HEK293 (cell line): ENCODE results near the gene TMEM141.
A peak's percentile ranks its signal among the peaks of the same experiment; 100 is the strongest.

ENCODE experiments used
- CTCF ChIA-PET: fragments of 350-600 bp; formaldehyde crosslinking; extraction: SDS; loops from one replicate; lab custom pipeline; 2021; ENCODE audit warnings: antibody characterized with exemption; lab: Yijun Ruan, JAX
- POLR2A ChIA-PET: fragments of 300-600 bp; formaldehyde crosslinking; extraction: SDS; loops from one replicate; lab custom pipeline; 2020; ENCODE audit warnings: antibody characterized with exemption, inconsistent platforms; lab: Yijun Ruan, JAX
- H3K27ac ChIP-seq: fragments of 200-500 bp; sonication (Bioruptor generic); 2 replicates; pipeline ENCODE4 v1.5.1; 2014; ENCODE audit warnings: low read depth, low read length, control low read depth, inconsistent platforms; ENCODE audit errors: extremely low read depth
- H3K36me3 ChIP-seq, 2 experiments: fragments of 200-500 bp in 1 of 2; sonication (Bioruptor generic) in 1 of 2; 1 replicate in 1 of 2; 2 replicates in 1 of 2; pipeline ENCODE4 v1.5.1; 2014 to 2017; ENCODE audit warnings: inconsistent platforms in 2 of 2, low read length in 2 of 2; ENCODE audit not compliant: control insufficient read depth in 2 of 2, insufficient read depth in 1 of 2
- H3K4me1 ChIP-seq: fragments of 200-500 bp; sonication (Bioruptor generic); 2 replicates; pipeline ENCODE4 v1.5.1; 2014; ENCODE audit warnings: mild to moderate bottlenecking, low read length, inconsistent platforms; ENCODE audit not compliant: control insufficient read depth, insufficient read depth
- H3K4me3 ChIP-seq: 2 replicates; pipeline ENCODE4 v1.5.1; 2011; ENCODE audit warnings: low read depth, mild to moderate bottlenecking, control low read depth, low read length, moderate library complexity
- H3K9me3 ChIP-seq: fragments of 200-500 bp; sonication (Bioruptor generic); 2 replicates; pipeline ENCODE4 v1.5.1; 2014; ENCODE audit warnings: low read depth, low read length, inconsistent platforms; ENCODE audit not compliant: control insufficient read depth, insufficient read depth
- GLI2 ChIP-seq: fragments of 450-650 bp; formaldehyde crosslinking; IDR thresholded peaks from 2 replicates; pipeline ENCODE4; 2017; ENCODE audit warnings: missing biosample characterization, missing genetic modification characterization, low read depth, borderline replicate concordance
- GLIS2 ChIP-seq: fragments of 450-650 bp; formaldehyde crosslinking; IDR thresholded peaks from 2 replicates; pipeline ENCODE4 v1.5.1; 2016; ENCODE audit warnings: missing biosample characterization, missing genetic modification characterization
- HIC1 ChIP-seq: fragments of 450-650 bp; formaldehyde crosslinking; IDR thresholded peaks from 2 replicates; pipeline ENCODE4 v1.5.1; 2016; ENCODE audit warnings: missing biosample characterization, missing genetic modification characterization
- KLF16 ChIP-seq: fragments of 450-650 bp; formaldehyde crosslinking; IDR thresholded peaks from 2 replicates; pipeline ENCODE4 v1.5.1; 2017; ENCODE audit warnings: missing biosample characterization, missing genetic modification characterization
- KLF8 ChIP-seq: fragments of 450-650 bp; formaldehyde crosslinking; IDR thresholded peaks from 2 replicates; pipeline ENCODE4 v1.5.1; 2016; ENCODE audit warnings: missing biosample characterization, missing genetic modification characterization
- MZF1 ChIP-seq: fragments of 450-650 bp; formaldehyde crosslinking; IDR thresholded peaks from 2 replicates; pipeline ENCODE4 v1.5.1; 2017; ENCODE audit warnings: missing biosample characterization, missing genetic modification characterization, borderline replicate concordance
- TSHZ1 ChIP-seq: fragments of 450-650 bp; formaldehyde crosslinking; IDR thresholded peaks from 2 replicates; pipeline ENCODE4 v1.5.1; 2016; ENCODE audit warnings: missing biosample characterization, missing genetic modification characterization, borderline replicate concordance
- ZBTB8A ChIP-seq: fragments of 450-650 bp; formaldehyde crosslinking; IDR thresholded peaks from 2 replicates; pipeline ENCODE4 v1.5.1; 2016; ENCODE audit warnings: missing biosample characterization, missing genetic modification characterization
- ZFHX2 ChIP-seq: fragments of 450-650 bp; formaldehyde crosslinking; conservative IDR thresholded peaks from 2 replicates; pipeline ENCODE4 v1.5.1; 2016; ENCODE audit warnings: missing biosample characterization, missing genetic modification characterization
- ZNF202 ChIP-seq: fragments of 450-650 bp; formaldehyde crosslinking; IDR thresholded peaks from 2 replicates; pipeline ENCODE4 v1.5.1; 2016; ENCODE audit warnings: missing biosample characterization, missing genetic modification characterization, borderline replicate concordance
- ZNF214 ChIP-seq: fragments of 450-650 bp; formaldehyde crosslinking; IDR thresholded peaks from 2 replicates; pipeline ENCODE4 v1.5.1; 2017; ENCODE audit warnings: missing biosample characterization, mild to moderate bottlenecking, missing genetic modification characterization, borderline replicate concordance
- ZNF280D ChIP-seq: fragments of 450-650 bp; formaldehyde crosslinking; IDR thresholded peaks from 2 replicates; pipeline ENCODE4 v1.5.1; 2016; ENCODE audit warnings: missing biosample characterization, missing genetic modification characterization
- ZNF391 ChIP-seq: fragments of 450-650 bp; formaldehyde crosslinking; IDR thresholded peaks from 2 replicates; pipeline ENCODE4 v1.5.1; 2016; ENCODE audit warnings: low read depth, missing biosample characterization, missing genetic modification characterization, borderline replicate concordance
- ZNF416 ChIP-seq: fragments of 450-650 bp; formaldehyde crosslinking; IDR thresholded peaks from 2 replicates; pipeline ENCODE4 v1.5.1; 2016; ENCODE audit warnings: missing biosample characterization, missing genetic modification characterization
- ZNF776 ChIP-seq: fragments of 450-650 bp; formaldehyde crosslinking; IDR thresholded peaks from 2 replicates; pipeline ENCODE4 v1.5.0; 2017; ENCODE audit warnings: missing biosample characterization, missing genetic modification characterization, borderline replicate concordance
- ZSCAN5A ChIP-seq: fragments of 450-650 bp; formaldehyde crosslinking; IDR thresholded peaks from 2 replicates; pipeline ENCODE4 v1.5.1; 2016; ENCODE audit warnings: missing biosample characterization, missing genetic modification characterization

The TMEM141 gene

GRCh38 chr9:136746155-136746490 is 45.0 kb upstream of the TMEM141 start:
- ChIA-PET POLR2A (interaction anchor here (3.2 kb wide), 1 partner anchor 18 kb away, joined by 22 read pairs; no protein-coding TSS in a partner anchor), CTCF (interaction anchor here (0.6 kb wide), 1 partner anchor 17 kb away, joined by 4 read pairs; no protein-coding TSS in a partner anchor)
- TF ChIP-seq ZSCAN5A (tag by site-specific recombination) (no peak), ZNF416 (tag by site-specific recombination) (no peak), ZNF391 (tag by site-specific recombination) (no peak), KLF16 (tag by site-specific recombination) (no peak)
- TF ChIP-seq, all 188 proteins: peak for 0
- no peak overlapping the region for H3K4me3 ChIP-seq
- H3K27ac ChIP-seq = no peak overlapping the region
- no peaks in the 10 kb centered on the region for H3K4me1 ChIP-seq
- no peaks in the 10 kb centered on the region for H3K36me3 ChIP-seq
- no peaks in the 10 kb centered on the region for H3K9me3 ChIP-seq

- Histone ChIP-seq H3K27ac (no peak overlapping the region), H3K9me3 (no peaks in the 10 kb centered on the region), H3K36me3 (no peaks in the 10 kb centered on the region), H3K4me3 (no peak overlapping the region), H3K4me1 (no peaks in the 10 kb centered on the region)
- TF ChIP-seq MZF1 (tag by site-specific recombination) = no peak
- TF ChIP-seq TSHZ1 (tag by site-specific recombination) = no peak
- TF ChIP-seq GLIS2 (tag by site-specific recombination) = peak; percentile 55
- 0 out of 2 replicates have a peak, but pooled peaks have one; percentile 24 for TF ChIP-seq HIC1 (tag by site-specific recombination)
- TF ChIP-seq GLI2 = no peak
- ChIA-PET CTCF (interaction anchor here (0.6 kb wide), 1 partner anchor 11 kb away, joined by 4 read pairs; no protein-coding TSS in a partner anchor), POLR2A (interaction anchor here (5.1 kb wide), 1 partner anchor 19 kb away, joined by 21 read pairs; no protein-coding TSS in a partner anchor)
Observed at GRCh38 chr9:136746621-136747020, 44.5 kb upstream of the TMEM141 start.

GRCh38 chr9:136747161-136748060 is 43.7 kb upstream of the TMEM141 start:
- no peaks in the 10 kb centered on the region for H3K9me3 ChIP-seq
- no peaks in the 10 kb centered on the region for H3K36me3 ChIP-seq
- TF ChIP-seq ZNF280D (tag by site-specific recombination) (peak; percentile 80; the same call in 1 of the 2 replicates), ZBTB8A (tag by site-specific recombination) (peak; percentile 89), ZNF776 (tag by site-specific recombination) (no peak), ZNF202 (tag by site-specific recombination) (0 out of 2 replicates have a peak, but pooled peaks have one; percentile 5), KLF8 (tag by site-specific recombination) (peak; percentile 18; the same call in 1 of the 2 replicates), ZFHX2 (tag by site-specific recombination) (peak; percentile 9; the same call in 1 of the 2 replicates), ZNF214 (tag by site-specific recombination) (no peak)
- TF ChIP-seq, all 188 proteins: peak for 5
- POLR2A ChIA-PET = interaction anchor here (0.6 to 5.1 kb wide), 2 partner anchors 19 to 476 kb away, joined by 4 to 21 read pairs; no protein-coding TSS in a partner anchor
- CTCF ChIA-PET = interaction anchor here (0.6 to 1.5 kb wide), 3 partner anchors 10 to 20 kb away, joined by 4 to 12 read pairs (median 5); partner anchors contain the start of gene LCN8
- Histone ChIP-seq H3K4me1 (no peaks in the 10 kb centered on the region), H3K27ac (no peak overlapping the region), H3K4me3 (no peak overlapping the region)
